ENCODE data around the gene KIAA0232.
A peak's percentile ranks its signal among the peaks of the same experiment; 100 is the strongest.

DNA sequence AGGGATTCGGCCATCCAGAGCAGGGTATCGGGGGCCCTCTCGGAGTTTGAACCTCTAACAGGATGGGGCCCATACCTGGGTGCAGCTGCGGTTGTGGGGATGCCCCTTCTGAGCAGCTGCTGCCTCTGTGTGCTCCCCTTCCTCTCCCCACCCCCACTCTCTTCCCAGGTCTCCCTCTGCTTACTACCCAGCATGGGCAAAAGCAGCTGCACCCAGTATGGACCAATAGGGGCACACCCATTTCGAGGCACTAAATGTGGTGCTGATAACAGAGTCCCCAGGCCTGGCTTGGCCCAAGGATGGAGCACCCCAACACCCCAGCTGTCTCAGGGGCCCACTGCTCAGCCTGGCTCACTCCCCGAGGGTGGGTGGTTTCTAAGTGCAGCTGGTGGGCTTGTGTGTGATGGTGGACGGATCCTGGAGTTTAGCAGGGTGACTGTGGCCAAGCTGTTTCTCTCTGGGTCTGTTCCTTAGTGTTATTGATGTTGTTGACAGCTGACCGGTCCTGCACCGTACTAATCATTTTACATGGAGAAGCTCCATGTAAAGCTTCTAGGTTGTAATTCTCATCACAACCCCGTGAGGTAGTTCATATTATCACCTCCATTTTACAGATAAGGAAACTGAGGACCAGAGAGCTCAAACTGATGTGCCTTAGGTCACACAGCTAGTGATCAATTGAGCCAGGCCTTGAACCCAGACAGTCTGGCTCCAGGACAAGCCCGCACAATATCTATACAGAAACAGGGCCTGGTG is 13.1 kb upstream of the KIAA0232 start:
- TF ChIP-seq, protein P1, sequence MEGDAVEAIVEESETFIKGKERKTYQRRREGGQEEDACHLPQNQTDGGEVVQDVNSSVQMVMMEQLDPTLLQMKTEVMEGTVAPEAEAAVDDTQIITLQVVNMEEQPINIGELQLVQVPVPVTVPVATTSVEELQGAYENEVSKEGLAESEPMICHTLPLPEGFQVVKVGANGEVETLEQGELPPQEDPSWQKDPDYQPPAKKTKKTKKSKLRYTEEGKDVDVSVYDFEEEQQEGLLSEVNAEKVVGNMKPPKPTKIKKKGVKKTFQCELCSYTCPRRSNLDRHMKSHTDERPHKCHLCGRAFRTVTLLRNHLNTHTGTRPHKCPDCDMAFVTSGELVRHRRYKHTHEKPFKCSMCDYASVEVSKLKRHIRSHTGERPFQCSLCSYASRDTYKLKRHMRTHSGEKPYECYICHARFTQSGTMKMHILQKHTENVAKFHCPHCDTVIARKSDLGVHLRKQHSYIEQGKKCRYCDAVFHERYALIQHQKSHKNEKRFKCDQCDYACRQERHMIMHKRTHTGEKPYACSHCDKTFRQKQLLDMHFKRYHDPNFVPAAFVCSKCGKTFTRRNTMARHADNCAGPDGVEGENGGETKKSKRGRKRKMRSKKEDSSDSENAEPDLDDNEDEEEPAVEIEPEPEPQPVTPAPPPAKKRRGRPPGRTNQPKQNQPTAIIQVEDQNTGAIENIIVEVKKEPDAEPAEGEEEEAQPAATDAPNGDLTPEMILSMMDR (IDR thresholded peaks at IDR 0.05) = peak in 2 of 6 experiments; percentile 21 to 28
- no peak for TF ChIP-seq POLR2A (IDR thresholded peaks at IDR 0.05)
